GM12878 (cell line): Measurements from ENCODE around the gene HSPBAP1. TPM values are rescaled to one million over a fixed set of nuclear protein-coding genes. Genes with fewer than 3 reads are reported as not detected.

Experiments used
- ATAC-seq: fragments of 200-7000 bp; cut with Tn5 transposase; 3 replicates; pipeline ENCODE4 v1.9.1; 2020; ENCODE audit warnings: mild to moderate bottlenecking, moderate library complexity
- BruUV-seq: library from RNA; stranded (reverse); fragments of 400-500 nt; replicated peaks from 2 replicates; lab custom pipeline; 2021; lab: Mats Ljungman, UMichigan
- CTCF ChIA-PET: fragments of 300-600 bp; sonication (Branson Sonifier 250); formaldehyde crosslinking; extraction: SDS; loops from one replicate; lab custom pipeline; 2021; ENCODE audit warnings: inconsistent platforms; lab: Yijun Ruan, JAX
- POLR2A ChIA-PET: fragments of 350-600 bp; formaldehyde crosslinking; extraction: SDS; loops from one replicate; lab custom pipeline; 2021; ENCODE audit warnings: inconsistent platforms; lab: Charles Lee
- RAD21 ChIA-PET: fragments of 300-600 bp; sonication (Branson Sonifier 250); formaldehyde crosslinking; loops from one replicate; lab custom pipeline; 2023; ENCODE audit warnings: antibody characterized with exemption; ENCODE audit not compliant: unreplicated experiment; lab: Charles Lee
- SMC1A ChIA-PET: fragments of 300-600 bp; sonication (Branson Sonifier 250); formaldehyde crosslinking; loops from one replicate; lab custom pipeline; 2023; ENCODE audit not compliant: unreplicated experiment, uncharacterized antibody; lab: Charles Lee
- DNase-seq: peaks from one replicate; pipeline ENCODE4 v3.0.0-alpha.2; 2011; ENCODE audit warnings: low read depth, low spot score
- FAIRE-seq: peaks from 3 replicates; lab custom pipeline; 2011; peaks lifted over from hg19 to GRCh38; lab: Jason Lieb, UNC
- H2AFZ ChIP-seq: 2 replicates; pipeline ENCODE4 v1.6.0; 2011; ENCODE audit warnings: low read depth, low read length, control low read depth; ENCODE audit not compliant: control insufficient read depth
- H3K27ac ChIP-seq: 2 replicates; pipeline ENCODE4 v1.5.1; 2011; ENCODE audit warnings: control low read depth; ENCODE audit not compliant: control insufficient read depth, insufficient read depth
- H3K27me3 ChIP-seq, 2 experiments: replicated peaks in 1 of 2; 2 replicates each; pipeline versions ENCODE4 v1.6.0 to v1.6.1; 2011; ENCODE audit warnings: low read length in 1 of 2; ENCODE audit not compliant: control insufficient read depth in 2 of 2, insufficient read depth in 2 of 2
- H3K36me3 ChIP-seq, 2 experiments: 2 replicates each; pipeline ENCODE4 v1.5.1; 2011; ENCODE audit warnings: low read length in 1 of 2; ENCODE audit not compliant: control insufficient read depth in 2 of 2, insufficient read depth in 2 of 2
- H3K4me1 ChIP-seq: 2 replicates; pipeline ENCODE4 v1.6.1; 2011; ENCODE audit warnings: mild to moderate bottlenecking, low read length, moderate library complexity, mixed read lengths; ENCODE audit not compliant: control insufficient read depth, insufficient read depth
- H3K4me2 ChIP-seq: 2 replicates; pipeline ENCODE4 v1.6.0; 2011; ENCODE audit warnings: control low read depth; ENCODE audit not compliant: control insufficient read depth, insufficient read depth
- H3K4me3 ChIP-seq: fragments of 200-600 bp; sonication (generic); 2 replicates; pipeline ENCODE4 v1.5.1; 2016
- H3K79me2 ChIP-seq: 2 replicates; pipeline ENCODE4 v1.6.0; 2011; ENCODE audit warnings: low read length; ENCODE audit not compliant: control insufficient read depth, insufficient read depth
- H3K9ac ChIP-seq: 2 replicates; pipeline ENCODE4 v1.8.0; 2011; ENCODE audit warnings: low read length, control low read depth, mixed read lengths; ENCODE audit not compliant: control insufficient read depth, insufficient read depth
- H3K9me3 ChIP-seq: replicated peaks from 3 replicates; pipeline ENCODE4 v1.5.1; 2011; ENCODE audit warnings: mild to moderate bottlenecking, low read length; ENCODE audit not compliant: control insufficient read depth, insufficient read depth
- H4K20me1 ChIP-seq: 2 replicates; pipeline ENCODE4 v1.6.0; 2011; ENCODE audit not compliant: control insufficient read depth, insufficient read depth
- ATF7 ChIP-seq: fragments of 450-650 bp; IDR thresholded peaks from 2 replicates; pipeline ENCODE4 v1.6.1; 2016; ENCODE audit warnings: low read depth, mild to moderate bottlenecking
- BCLAF1 ChIP-seq: fragments of 450-650 bp; IDR thresholded peaks from 2 replicates; pipeline ENCODE4 v1.6.1; 2017; ENCODE audit warnings: antibody characterized with exemption, mild to moderate bottlenecking, moderate library complexity
- CBFB ChIP-seq: IDR thresholded peaks from 2 replicates; pipeline ENCODE4 v1.6.1; 2016; ENCODE audit warnings: antibody characterized with exemption, low read depth
- CREM ChIP-seq: IDR thresholded peaks from 2 replicates; pipeline ENCODE4 v1.6.1; 2014; ENCODE audit warnings: antibody characterized with exemption, low read depth
- EGR1 ChIP-seq, 2 experiments: IDR thresholded peaks; 1 replicate in 1 of 2; 2 replicates in 1 of 2; pipeline ENCODE4 v1.6.1; 2011 to 2012; ENCODE audit warnings: low read depth in 2 of 2, low read length in 2 of 2, borderline replicate concordance in 1 of 2, mild to moderate bottlenecking in 1 of 2, moderate library complexity in 1 of 2
- FOXK2 ChIP-seq: fragments of 450-650 bp; IDR thresholded peaks from 2 replicates; pipeline ENCODE4 v1.6.1; 2017; ENCODE audit warnings: mild to moderate bottlenecking, moderate library complexity
- GABPA ChIP-seq: IDR thresholded peaks from 2 replicates; pipeline ENCODE4 v1.6.1; 2014; ENCODE audit warnings: antibody characterized with exemption, low read depth, mild to moderate bottlenecking, inconsistent platforms
- HDGF ChIP-seq: fragments of 450-650 bp; IDR thresholded peaks from 2 replicates; pipeline ENCODE4 v1.6.1; 2016; ENCODE audit warnings: antibody characterized with exemption
- LARP7 ChIP-seq: fragments of 450-650 bp; IDR thresholded peaks from 2 replicates; pipeline ENCODE4 v1.6.1; 2017; ENCODE audit warnings: mild to moderate bottlenecking
- NBN ChIP-seq: fragments of 450-650 bp; IDR thresholded peaks from 2 replicates; pipeline ENCODE4 v1.6.1; 2016
- POLR2A ChIP-seq: IDR thresholded peaks from 2 replicates; pipeline ENCODE4 v1.6.1; 2011; ENCODE audit warnings: low read depth, mild to moderate bottlenecking, low read length
- RCOR1 ChIP-seq: conservative IDR thresholded peaks from 2 replicates; pipeline ENCODE4 v1.6.1; 2012; ENCODE audit warnings: low read depth, low read length, improper control_type of control experiment
- SPI1 ChIP-seq: IDR thresholded peaks from 2 replicates; pipeline ENCODE4 v1.6.1; 2011; ENCODE audit warnings: low read depth, mild to moderate bottlenecking, low read length, moderate library complexity, borderline replicate concordance; ENCODE audit not compliant: insufficient read depth
- ZBED1 ChIP-seq: IDR thresholded peaks from 2 replicates; pipeline ENCODE4 v1.6.1; 2016; ENCODE audit warnings: borderline replicate concordance
- ZNF207 ChIP-seq: fragments of 450-650 bp; IDR thresholded peaks from 2 replicates; pipeline ENCODE4 v1.6.1; 2014; ENCODE audit warnings: antibody characterized with exemption, mild to moderate bottlenecking, borderline replicate concordance
- ZZZ3 ChIP-seq: IDR thresholded peaks from 2 replicates; pipeline ENCODE4 v1.6.1; 2011; ENCODE audit warnings: low read depth; ENCODE audit not compliant: control insufficient read depth, insufficient read length
- WGBS: methylation state at CpG from one replicate; pipeline ENCODE4 v1.1.6; 2016; ENCODE audit warnings: low lambda C conversion rate; ENCODE audit not compliant: insufficient replicate concordance, insufficient coverage; ENCODE audit errors: missing lambda C conversion rate; 5-methylcytosine and 5-hydroxymethylcytosine counted together
- in situ Hi-C: fragments of 300-500 bp; cut with MboI; formaldehyde crosslinking; loops from 9 replicates; pipeline ENCODE4 v1.14.3; 2018; ENCODE audit warnings: mixed read lengths
- intact Hi-C: fragments of 100-400 bp; cut with micrococcal nuclease; formaldehyde crosslinking; loops from one replicate; pipeline ENCODE4 v1.14.2; 2022; ENCODE audit not compliant: unreplicated experiment
- polyA plus RNA-seq, 11 experiments: library from polyadenylated mRNA; depleted of rRNA in 4 of 11; unstranded in 6 of 11; stranded (reverse) in 5 of 11; fragments of >200 nt; fragmentation: Nextera tagmentation in 4 of 11; fragmentation: Illumina TruSeq in 1 of 11; extraction: Ambion mirVana in 4 of 11; extraction: Trizol in 1 of 11; gene quantifications; 1 replicate in 1 of 11; 2 replicates in 10 of 11; pipeline versions ENCODE4 v1.2.1 to v1.2.3, GENCODE V29; 2011 to 2016; ENCODE audit warnings: inconsistent platforms in 2 of 11, missing spikeins in 2 of 11, low read depth in 1 of 11
- total RNA-seq, 4 experiments: library from RNA; depleted of rRNA in 3 of 4; stranded (reverse); fragments of >200 nt in 3 of 4; fragmentation: Illumina TruSeq in 1 of 4; extraction: Trizol in 1 of 4; gene quantifications; 2 replicates each; pipeline versions ENCODE4 v1.2.1 to v1.2.3, GENCODE V29; 2013 to 2021

Gene HSPBAP1
- total and polyA plus RNA-seq, 10 of the 15 experiments (the other 5 are each of a cell fraction or from before 2014, with no cell fraction given), result 3.2 to 10.3 (median 7.9) TPM

GRCh38 chr3:122782804-122783203 lies 10.8 kb downstream of the HSPBAP1 start:
- H3K36me3 ChIP-seq, result no peaks in the 10 kb centered on the region
- TF ChIP-seq POLR2A (no peak), CBFB (no peak), LARP7 (no peak), NBN (no peak), FOXK2 (no peak), CREM (no peak), SPI1 (no peak), ATF7 (no peak), RCOR1 (no peak), EGR1 (IDR thresholded peaks at IDR 0.05; ENCODE audit: borderline replicate concordance in 1 of 2, low read depth in 2 of 2, low read length in 2 of 2) (no peak), ZNF207 (no peak), GABPA (no peak), BCLAF1 (no peak), ZBED1 (no peak), ZZZ3 (no peak), HDGF (no peak)
- ChIA-PET SMC1A (interaction anchor here (1.9 to 2.5 kb wide), 2 partner anchors 9 to 11 kb away, joined by 5 to 9 read pairs; partner anchors contain the start of gene HSPBAP1), RAD21 (no interaction called here), POLR2A (no interaction called here), CTCF (interaction anchor here (2.5 kb wide), 1 partner anchor 9 kb away, joined by 9 read pairs; no protein-coding TSS in a partner anchor)
- in situ Hi-C loops, result no loop called here
- DNase-seq (no peak), ATAC-seq (no peak), FAIRE-seq (no peak)
- H3K27ac ChIP-seq, result no peak overlapping the region
- H4K20me1 ChIP-seq, result no peaks in the 10 kb centered on the region
- no peak overlapping the region for H2AFZ ChIP-seq
- intact Hi-C loops, result no loop called here
- no peaks in the 10 kb centered on the region for H3K79me2 ChIP-seq
- H3K4me2 ChIP-seq, result no peak overlapping the region
- no peak overlapping the region for H3K9ac ChIP-seq
- H3K4me3 ChIP-seq, result no peak overlapping the region
- no peaks in the 10 kb centered on the region for H3K4me1 ChIP-seq
- H3K9me3 ChIP-seq, result no peaks in the 10 kb centered on the region
- BruUV-seq, result no TSS peak
- H3K27me3 ChIP-seq, result no peaks in the 10 kb centered on the region
- 84% methylated on average over 1 of the region's 1 CpG for WGBS
